ENCODE measurements around the gene CCDC68.

DNA sequence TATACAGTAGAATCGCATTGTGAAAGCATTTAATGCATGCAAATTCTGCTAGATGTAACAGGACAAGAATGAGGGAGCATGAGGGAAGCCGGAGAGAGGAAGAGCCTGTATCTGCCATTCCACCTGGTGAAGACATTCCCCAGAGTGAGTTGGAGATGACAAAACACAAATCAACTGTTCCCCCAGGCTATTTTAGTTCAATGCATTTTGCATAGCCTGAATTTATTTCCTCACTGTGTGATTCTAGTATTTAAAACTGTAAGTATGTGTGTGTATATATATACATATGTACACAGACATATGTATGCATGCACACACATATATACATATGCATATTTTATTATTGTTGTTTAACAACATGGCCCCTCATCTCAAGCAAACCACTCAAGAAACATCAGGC lies 54.7 kb downstream of the CCDC68 start:
- TF ChIP-seq FLYWCH1 (CRISPR knock-in tag; IDR thresholded peaks at IDR 0.05), result no peak
- TF ChIP-seq HDAC6 (IDR thresholded peaks at IDR 0.05; ENCODE audit: low read depth, low read length), result no peak
- no peak for TF ChIP-seq POLR2AphosphoS5 (IDR thresholded peaks at IDR 0.05; ENCODE audit: low read depth, low read length)
- TF ChIP-seq SMAD9 (CRISPR knock-in tag; IDR thresholded peaks at IDR 0.05), result no peak
- TF ChIP-seq, protein P1, sequence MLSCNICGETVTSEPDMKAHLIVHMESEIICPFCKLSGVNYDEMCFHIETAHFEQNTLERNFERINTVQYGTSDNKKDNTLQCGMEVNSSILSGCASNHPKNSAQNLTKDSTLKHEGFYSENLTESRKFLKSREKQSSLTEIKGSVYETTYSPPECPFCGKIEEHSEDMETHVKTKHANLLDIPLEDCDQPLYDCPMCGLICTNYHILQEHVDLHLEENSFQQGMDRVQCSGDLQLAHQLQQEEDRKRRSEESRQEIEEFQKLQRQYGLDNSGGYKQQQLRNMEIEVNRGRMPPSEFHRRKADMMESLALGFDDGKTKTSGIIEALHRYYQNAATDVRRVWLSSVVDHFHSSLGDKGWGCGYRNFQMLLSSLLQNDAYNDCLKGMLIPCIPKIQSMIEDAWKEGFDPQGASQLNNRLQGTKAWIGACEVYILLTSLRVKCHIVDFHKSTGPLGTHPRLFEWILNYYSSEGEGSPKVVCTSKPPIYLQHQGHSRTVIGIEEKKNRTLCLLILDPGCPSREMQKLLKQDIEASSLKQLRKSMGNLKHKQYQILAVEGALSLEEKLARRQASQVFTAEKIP (CRISPR knock-in tag; IDR thresholded peaks at IDR 0.05; ENCODE audit: borderline replicate concordance), result no peak
- TF ChIP-seq, protein P2, sequence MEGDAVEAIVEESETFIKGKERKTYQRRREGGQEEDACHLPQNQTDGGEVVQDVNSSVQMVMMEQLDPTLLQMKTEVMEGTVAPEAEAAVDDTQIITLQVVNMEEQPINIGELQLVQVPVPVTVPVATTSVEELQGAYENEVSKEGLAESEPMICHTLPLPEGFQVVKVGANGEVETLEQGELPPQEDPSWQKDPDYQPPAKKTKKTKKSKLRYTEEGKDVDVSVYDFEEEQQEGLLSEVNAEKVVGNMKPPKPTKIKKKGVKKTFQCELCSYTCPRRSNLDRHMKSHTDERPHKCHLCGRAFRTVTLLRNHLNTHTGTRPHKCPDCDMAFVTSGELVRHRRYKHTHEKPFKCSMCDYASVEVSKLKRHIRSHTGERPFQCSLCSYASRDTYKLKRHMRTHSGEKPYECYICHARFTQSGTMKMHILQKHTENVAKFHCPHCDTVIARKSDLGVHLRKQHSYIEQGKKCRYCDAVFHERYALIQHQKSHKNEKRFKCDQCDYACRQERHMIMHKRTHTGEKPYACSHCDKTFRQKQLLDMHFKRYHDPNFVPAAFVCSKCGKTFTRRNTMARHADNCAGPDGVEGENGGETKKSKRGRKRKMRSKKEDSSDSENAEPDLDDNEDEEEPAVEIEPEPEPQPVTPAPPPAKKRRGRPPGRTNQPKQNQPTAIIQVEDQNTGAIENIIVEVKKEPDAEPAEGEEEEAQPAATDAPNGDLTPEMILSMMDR (CRISPR knock-in tag; IDR thresholded peaks at IDR 0.05), result no peak
- no peak for TF ChIP-seq ZKSCAN8 (CRISPR knock-in tag; IDR thresholded peaks at IDR 0.05; ENCODE audit: borderline replicate concordance)
- TF ChIP-seq, protein P3, sequence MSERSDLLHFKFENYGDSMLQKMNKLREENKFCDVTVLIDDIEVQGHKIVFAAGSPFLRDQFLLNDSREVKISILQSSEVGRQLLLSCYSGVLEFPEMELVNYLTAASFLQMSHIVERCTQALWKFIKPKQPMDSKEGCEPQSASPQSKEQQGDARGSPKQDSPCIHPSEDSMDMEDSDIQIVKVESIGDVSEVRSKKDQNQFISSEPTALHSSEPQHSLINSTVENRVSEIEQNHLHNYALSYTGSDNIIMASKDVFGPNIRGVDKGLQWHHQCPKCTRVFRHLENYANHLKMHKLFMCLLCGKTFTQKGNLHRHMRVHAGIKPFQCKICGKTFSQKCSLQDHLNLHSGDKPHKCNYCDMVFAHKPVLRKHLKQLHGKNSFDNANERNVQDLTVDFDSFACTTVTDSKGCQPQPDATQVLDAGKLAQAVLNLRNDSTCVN (CRISPR knock-in tag; IDR thresholded peaks at IDR 0.05; ENCODE audit: borderline replicate concordance), result no peak
- TF ChIP-seq TRIM24 (CRISPR knock-in tag; IDR thresholded peaks at IDR 0.05), result no peak
- no peak for TF ChIP-seq KLF11 (CRISPR knock-in tag; IDR thresholded peaks at IDR 0.05)
- TF ChIP-seq, protein P4, sequence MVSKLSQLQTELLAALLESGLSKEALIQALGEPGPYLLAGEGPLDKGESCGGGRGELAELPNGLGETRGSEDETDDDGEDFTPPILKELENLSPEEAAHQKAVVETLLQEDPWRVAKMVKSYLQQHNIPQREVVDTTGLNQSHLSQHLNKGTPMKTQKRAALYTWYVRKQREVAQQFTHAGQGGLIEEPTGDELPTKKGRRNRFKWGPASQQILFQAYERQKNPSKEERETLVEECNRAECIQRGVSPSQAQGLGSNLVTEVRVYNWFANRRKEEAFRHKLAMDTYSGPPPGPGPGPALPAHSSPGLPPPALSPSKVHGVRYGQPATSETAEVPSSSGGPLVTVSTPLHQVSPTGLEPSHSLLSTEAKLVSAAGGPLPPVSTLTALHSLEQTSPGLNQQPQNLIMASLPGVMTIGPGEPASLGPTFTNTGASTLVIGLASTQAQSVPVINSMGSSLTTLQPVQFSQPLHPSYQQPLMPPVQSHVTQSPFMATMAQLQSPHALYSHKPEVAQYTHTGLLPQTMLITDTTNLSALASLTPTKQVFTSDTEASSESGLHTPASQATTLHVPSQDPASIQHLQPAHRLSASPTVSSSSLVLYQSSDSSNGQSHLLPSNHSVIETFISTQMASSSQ (IDR thresholded peaks at IDR 0.05; ENCODE audit: low read depth), result no peak
- TF ChIP-seq, protein P4 (CRISPR knock-in tag; IDR thresholded peaks at IDR 0.05; ENCODE audit: borderline replicate concordance), result no peak
- TF ChIP-seq RAD21 (CRISPR knock-in tag; IDR thresholded peaks at IDR 0.05), result no peak
- TF ChIP-seq EZH2 (conservative IDR thresholded peaks at IDR 0.05; ENCODE audit: low read depth, low read length), result no peak
- TF ChIP-seq NFE2 (CRISPR knock-in tag; IDR thresholded peaks at IDR 0.05), result no peak

Data from HepG2 (cell line).